AG20443 (cell line): ENCODE results near the gene THAP8.

ENCODE experiments used
- DNase-seq: peaks from one replicate; pipeline ENCODE4 v3.0.0; 2012; ENCODE audit warnings: low spot score, mixed read lengths

The THAP8 gene

GRCh38 chr19:36030264-36031148 is 23.6 kb downstream of the THAP8 start:
- DNase-seq, result peak; percentile 49

GRCh38 chr19:36028313-36029041 is 25.6 kb downstream of the THAP8 start:
- no peak for DNase-seq

- no peak for DNase-seq
Observed at GRCh38 chr19:36027696-36028095, 26.4 kb downstream of the THAP8 start.

- no peak for DNase-seq
Observed at GRCh38 chr19:36026091-36026876, 27.8 kb downstream of the THAP8 start.

- DNase-seq, result no peak
Observed at GRCh38 chr19:36025541-36025940, 28.5 kb downstream of the THAP8 start.

GRCh38 chr19:36023432-36023831 is 30.7 kb downstream of the THAP8 start:
- DNase-seq, result no peak

- DNase-seq, result no peak
Observed at GRCh38 chr19:36019061-36019670, 34.9 kb downstream of the THAP8 start.

- DNase-seq, result peak; percentile 98
Observed at GRCh38 chr19:36014012-36014924, 39.8 kb downstream of the THAP8 start, which contains the start of gene ALKBH6. ALKBH6 (minus strand) TSS chr19:36014213; CDS start chr19:36013397, 816 bp downstream.

- DNase-seq, result peak; percentile 24
Observed at GRCh38 chr19:36013280-36014011, 40.6 kb downstream of the THAP8 start.

- no peak for DNase-seq
Observed at GRCh38 chr19:36010402-36010801, 43.7 kb downstream of the THAP8 start.

GRCh38 chr19:36009633-36010379 is 44.3 kb downstream of the THAP8 start:
- no peak for DNase-seq

- DNase-seq, result peak; percentile 94
Observed at GRCh38 chr19:36009220-36009619, 44.9 kb downstream of the THAP8 start.

GRCh38 chr19:36008336-36008978 is 45.6 kb downstream of the THAP8 start, which contains the start of gene SYNE4:
SYNE4 (minus strand) TSS chr19:36008813; CDS start chr19:36008681, 132 bp downstream.
- no peak for DNase-seq

GRCh38 chr19:36006955-36007354 is 47.1 kb downstream of the THAP8 start:
- no peak for DNase-seq

- DNase-seq, result no peak
Observed at GRCh38 chr19:36003284-36003683, 50.8 kb downstream of the THAP8 start.

GRCh38 chr19:36001605-36002004 is 52.5 kb downstream of the THAP8 start:
- DNase-seq, result no peak

GRCh38 chr19:35996777-35997176 is 57.3 kb downstream of the THAP8 start:
- no peak for DNase-seq
